GM12878 (cell line): ENCODE data around the gene STARD3. TPM values are rescaled to one million over a fixed set of nuclear protein-coding genes. Genes with fewer than 3 reads are reported as not detected.

Experiments used
- ATAC-seq: fragments of 200-7000 bp; cut with Tn5 transposase; 3 replicates; pipeline ENCODE4 v1.9.1; 2020; ENCODE audit warnings: mild to moderate bottlenecking, moderate library complexity
- BruUV-seq: library from RNA; stranded (reverse); fragments of 400-500 nt; replicated peaks from 2 replicates; lab custom pipeline; 2021; lab: Mats Ljungman, UMichigan
- CTCF ChIA-PET: fragments of 300-600 bp; sonication (Branson Sonifier 250); formaldehyde crosslinking; extraction: SDS; loops from one replicate; lab custom pipeline; 2021; ENCODE audit warnings: inconsistent platforms; lab: Yijun Ruan, JAX
- POLR2A ChIA-PET: fragments of 350-600 bp; formaldehyde crosslinking; extraction: SDS; loops from one replicate; lab custom pipeline; 2021; ENCODE audit warnings: inconsistent platforms; lab: Charles Lee
- RAD21 ChIA-PET: fragments of 300-600 bp; sonication (Branson Sonifier 250); formaldehyde crosslinking; loops from one replicate; lab custom pipeline; 2023; ENCODE audit warnings: antibody characterized with exemption; ENCODE audit not compliant: unreplicated experiment; lab: Charles Lee
- SMC1A ChIA-PET: fragments of 300-600 bp; sonication (Branson Sonifier 250); formaldehyde crosslinking; loops from one replicate; lab custom pipeline; 2023; ENCODE audit not compliant: unreplicated experiment, uncharacterized antibody; lab: Charles Lee
- DNase-seq: peaks from one replicate; pipeline ENCODE4 v3.0.0-alpha.2; 2011; ENCODE audit warnings: low read depth, low spot score
- FAIRE-seq: peaks from 3 replicates; lab custom pipeline; 2011; peaks lifted over from hg19 to GRCh38; lab: Jason Lieb, UNC
- H2AFZ ChIP-seq: 2 replicates; pipeline ENCODE4 v1.6.0; 2011; ENCODE audit warnings: low read depth, low read length, control low read depth; ENCODE audit not compliant: control insufficient read depth
- H3K27ac ChIP-seq: 2 replicates; pipeline ENCODE4 v1.5.1; 2011; ENCODE audit warnings: control low read depth; ENCODE audit not compliant: control insufficient read depth, insufficient read depth
- H3K27me3 ChIP-seq, 2 experiments: replicated peaks in 1 of 2; 2 replicates each; pipeline versions ENCODE4 v1.6.0 to v1.6.1; 2011; ENCODE audit warnings: low read length in 1 of 2; ENCODE audit not compliant: control insufficient read depth in 2 of 2, insufficient read depth in 2 of 2
- H3K36me3 ChIP-seq, 2 experiments: 2 replicates each; pipeline ENCODE4 v1.5.1; 2011; ENCODE audit warnings: low read length in 1 of 2; ENCODE audit not compliant: control insufficient read depth in 2 of 2, insufficient read depth in 2 of 2
- H3K4me1 ChIP-seq: 2 replicates; pipeline ENCODE4 v1.6.1; 2011; ENCODE audit warnings: mild to moderate bottlenecking, low read length, moderate library complexity, mixed read lengths; ENCODE audit not compliant: control insufficient read depth, insufficient read depth
- H3K4me2 ChIP-seq: 2 replicates; pipeline ENCODE4 v1.6.0; 2011; ENCODE audit warnings: control low read depth; ENCODE audit not compliant: control insufficient read depth, insufficient read depth
- H3K4me3 ChIP-seq: fragments of 200-600 bp; sonication (generic); 2 replicates; pipeline ENCODE4 v1.5.1; 2016
- H3K79me2 ChIP-seq: 2 replicates; pipeline ENCODE4 v1.6.0; 2011; ENCODE audit warnings: low read length; ENCODE audit not compliant: control insufficient read depth, insufficient read depth
- H3K9ac ChIP-seq: 2 replicates; pipeline ENCODE4 v1.8.0; 2011; ENCODE audit warnings: low read length, control low read depth, mixed read lengths; ENCODE audit not compliant: control insufficient read depth, insufficient read depth
- H3K9me3 ChIP-seq: replicated peaks from 3 replicates; pipeline ENCODE4 v1.5.1; 2011; ENCODE audit warnings: mild to moderate bottlenecking, low read length; ENCODE audit not compliant: control insufficient read depth, insufficient read depth
- H4K20me1 ChIP-seq: 2 replicates; pipeline ENCODE4 v1.6.0; 2011; ENCODE audit not compliant: control insufficient read depth, insufficient read depth
- CBX3 ChIP-seq: fragments of 200-600 bp; sonication (generic); IDR thresholded peaks from 2 replicates; pipeline ENCODE4 v1.6.1; 2016; ENCODE audit warnings: low read depth, borderline replicate concordance
- E2F4 ChIP-seq: IDR thresholded peaks from 2 replicates; pipeline ENCODE4 v1.6.1; 2012; ENCODE audit warnings: low read depth, low read length, improper control_type of control experiment
- FOS ChIP-seq: IDR thresholded peaks from 3 replicates; pipeline ENCODE4 v1.6.1; 2011; ENCODE audit warnings: borderline replicate concordance; ENCODE audit not compliant: insufficient read length; ENCODE audit errors: extremely low read depth
- IKZF1 ChIP-seq: fragments of 450-650 bp; conservative IDR thresholded peaks from 2 replicates; pipeline ENCODE4 v1.6.1; 2017; ENCODE audit warnings: antibody characterized with exemption, mild to moderate bottlenecking
- NRF1 ChIP-seq: conservative IDR thresholded peaks from 2 replicates; pipeline ENCODE4 v1.6.1; 2011; ENCODE audit warnings: mild to moderate bottlenecking, low read depth, low read length, improper control_type of control experiment
- SKIL ChIP-seq: fragments of 450-650 bp; IDR thresholded peaks from 2 replicates; pipeline ENCODE4 v1.6.1; 2017; ENCODE audit warnings: mild to moderate bottlenecking, low read depth, inconsistent platforms; ENCODE audit not compliant: poor library complexity, severe bottlenecking
- SPI1 ChIP-seq: IDR thresholded peaks from 2 replicates; pipeline ENCODE4 v1.6.1; 2011; ENCODE audit warnings: low read depth, mild to moderate bottlenecking, low read length, moderate library complexity, borderline replicate concordance; ENCODE audit not compliant: insufficient read depth
- TAF1 ChIP-seq: IDR thresholded peaks from 2 replicates; pipeline ENCODE4 v1.6.1; 2011; ENCODE audit warnings: mild to moderate bottlenecking, low read depth, low read length, borderline replicate concordance
- ZNF687 ChIP-seq: fragments of 450-650 bp; IDR thresholded peaks from 2 replicates; pipeline ENCODE4 v1.6.1; 2017; ENCODE audit warnings: mild to moderate bottlenecking, moderate library complexity
- WGBS: methylation state at CpG from one replicate; pipeline ENCODE4 v1.1.6; 2016; ENCODE audit warnings: low lambda C conversion rate; ENCODE audit not compliant: insufficient replicate concordance, insufficient coverage; ENCODE audit errors: missing lambda C conversion rate; 5-methylcytosine and 5-hydroxymethylcytosine counted together
- in situ Hi-C: fragments of 300-500 bp; cut with MboI; formaldehyde crosslinking; loops from 9 replicates; pipeline ENCODE4 v1.14.3; 2018; ENCODE audit warnings: mixed read lengths
- intact Hi-C: fragments of 100-400 bp; cut with micrococcal nuclease; formaldehyde crosslinking; loops from one replicate; pipeline ENCODE4 v1.14.2; 2022; ENCODE audit not compliant: unreplicated experiment
- polyA plus RNA-seq, 11 experiments: library from polyadenylated mRNA; depleted of rRNA in 4 of 11; unstranded in 6 of 11; stranded (reverse) in 5 of 11; fragments of >200 nt; fragmentation: Nextera tagmentation in 4 of 11; fragmentation: Illumina TruSeq in 1 of 11; extraction: Ambion mirVana in 4 of 11; extraction: Trizol in 1 of 11; gene quantifications; 1 replicate in 1 of 11; 2 replicates in 10 of 11; pipeline versions ENCODE4 v1.2.1 to v1.2.3, GENCODE V29; 2011 to 2016; ENCODE audit warnings: inconsistent platforms in 2 of 11, missing spikeins in 2 of 11, low read depth in 1 of 11
- total RNA-seq, 4 experiments: library from RNA; depleted of rRNA in 3 of 4; stranded (reverse); fragments of >200 nt in 3 of 4; fragmentation: Illumina TruSeq in 1 of 4; extraction: Trizol in 1 of 4; gene quantifications; 2 replicates each; pipeline versions ENCODE4 v1.2.1 to v1.2.3, GENCODE V29; 2013 to 2021

STARD3 gene
- total and polyA plus RNA-seq, 10 of the 15 experiments (the other 5 are each of a cell fraction or from before 2014, with no cell fraction given) = 0.08 to 62.7 (median 27.5) TPM

GRCh38 chr17:39679521-39680192 lies 42.7 kb downstream of the STARD3 start:
- Histone ChIP-seq H3K4me3 (no peak overlapping the region), H3K36me3 (no peaks in the 10 kb centered on the region), H3K4me2 (no peak overlapping the region), H3K79me2 (no peaks in the 10 kb centered on the region), H3K27me3 (no peaks in the 10 kb centered on the region), H4K20me1 (no peaks in the 10 kb centered on the region), H3K9ac (no peak overlapping the region; the same call in 1 of the 2 replicates), H3K9me3 (no peaks in the 10 kb centered on the region), H2AFZ (peak overlapping the region; percentile 81), H3K27ac (peak overlapping the region; percentile 33; the same call in 1 of the 2 replicates), H3K4me1 (peaks cover 45% of the 10 kb centered on the region)
- DNase-seq (no peak), ATAC-seq (peak; percentile 20; the same call in 1 of the 3 replicates), FAIRE-seq (no peak)
- 55% methylated on average over 12 of the region's 12 CpGs for WGBS
- ChIA-PET SMC1A (interaction anchor here (0.9 kb wide), 1 partner anchor 114 kb away, joined by 3 read pairs; no protein-coding TSS in a partner anchor), POLR2A (interaction anchor here (0.5 to 1.4 kb wide), 2 partner anchors 9 to 97 kb away, joined by 3 to 7 read pairs; no protein-coding TSS in a partner anchor), RAD21 (interaction anchor here (0.7 kb wide), 1 partner anchor 41 kb away, joined by 3 read pairs; no protein-coding TSS in a partner anchor), CTCF (interaction anchor here (0.6 to 2.8 kb wide), 10 partner anchors 9 to 191 kb away, joined by 3 to 11 read pairs (median 5); partner anchors contain the start of gene MIEN1)
- no peak for TF ChIP-seq CBX3
- TF ChIP-seq E2F4 = no peak
- TF ChIP-seq IKZF1 = peak; percentile 47; the same call in 1 of the 2 replicates
- peak; percentile 53; the same call in 1 of the 2 replicates for TF ChIP-seq ZNF687
- no peak for TF ChIP-seq SKIL
- TF ChIP-seq TAF1 = no peak
- no peak for TF ChIP-seq FOS
- TF ChIP-seq NRF1 = no peak
- 0 out of 2 replicates have a peak, but pooled peaks have one; percentile 5 for TF ChIP-seq SPI1
- intact Hi-C loops (no loop called here), in situ Hi-C loops (no loop called here)
- BruUV-seq = no TSS peak
